Stimulated activated CD8-positive, alpha-beta memory T cell treated with anti-CD3 and anti-CD28 coated beads, Interleukin-4, amount 100 ng/mL, for 48 hours (primary cell): Measurements from ENCODE around the gene NPTN.

ENCODE experiments used
- DNase-seq: peaks from one replicate; pipeline ENCODE4 v3.0.0-alpha.2; 2020

The NPTN gene

DNA sequence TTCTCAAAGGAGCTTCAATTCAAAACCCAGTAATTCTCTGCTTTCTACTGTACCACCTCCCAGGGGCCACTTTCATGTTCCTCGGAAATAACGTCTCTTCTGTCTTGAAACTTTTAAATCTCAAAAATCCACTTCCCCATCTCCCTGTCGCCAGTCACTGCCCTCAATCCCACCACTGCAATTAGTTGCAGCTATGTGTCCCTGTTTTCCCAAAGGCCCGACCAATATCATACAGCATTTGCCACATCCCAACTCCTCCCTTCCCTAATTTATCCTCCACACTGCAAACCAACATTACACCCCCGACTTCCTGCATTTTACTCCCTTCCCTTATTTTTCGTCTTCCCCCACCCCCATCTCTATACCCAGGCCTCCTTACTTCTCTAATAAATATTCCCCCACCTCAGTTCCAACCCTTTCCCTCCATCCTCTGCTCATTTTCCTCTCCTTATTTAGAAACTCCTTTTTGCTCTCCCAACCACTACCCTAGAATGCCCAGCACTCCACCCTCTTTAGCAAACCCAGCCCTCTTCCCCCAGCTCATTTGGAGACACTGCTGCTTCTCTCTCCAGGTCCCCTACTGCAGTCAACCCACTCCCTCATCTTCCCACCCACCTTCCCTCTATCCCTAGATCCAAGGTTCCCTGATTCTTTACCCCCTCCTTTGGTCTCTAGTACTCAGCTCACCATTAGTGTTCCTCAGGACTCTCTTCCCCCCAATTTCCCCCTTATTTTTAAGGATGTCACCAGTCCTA, 1.1 kb downstream of the NPTN start:
- DNase-seq, result no peak

- DNase-seq, result no peak
Observed at GRCh38 chr15:73630921-73631362, 2.2 kb downstream of the NPTN start.

GRCh38 chr15:73629798-73630429, 3.3 kb downstream of the NPTN start:
- no peak for DNase-seq

GRCh38 chr15:73628976-73629797, 4.0 kb downstream of the NPTN start:
- no peak for DNase-seq

GRCh38 chr15:73628102-73628501, 5.1 kb downstream of the NPTN start:
- DNase-seq, result no peak

DNA sequence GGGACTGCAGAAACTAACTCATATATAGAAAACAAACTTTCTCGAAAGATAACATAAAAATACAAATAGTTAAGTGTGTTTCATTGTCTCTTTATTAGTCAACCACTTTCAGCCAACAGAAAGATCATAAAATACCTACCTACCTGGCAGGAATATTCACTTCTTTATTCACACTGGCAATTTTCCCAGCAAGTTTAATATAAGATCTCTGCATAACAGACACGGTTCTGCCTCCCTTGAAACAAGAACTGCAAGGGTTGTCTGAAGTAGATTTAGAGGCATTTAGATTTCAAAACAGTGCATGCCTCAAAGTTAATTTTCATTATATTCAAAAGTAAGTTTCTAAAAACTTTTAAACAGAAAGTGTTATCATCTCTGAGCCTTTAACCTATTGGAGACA, 7.1 kb downstream of the NPTN start:
- DNase-seq, result no peak

GRCh38 chr15:73624530-73624929, 8.7 kb downstream of the NPTN start:
- no peak for DNase-seq

GRCh38 chr15:73621286-73621826, 11.8 kb downstream of the NPTN start:
- no peak for DNase-seq

GRCh38 chr15:73620078-73620477, 13.1 kb downstream of the NPTN start:
- no peak for DNase-seq

- DNase-seq, result no peak
Observed at GRCh38 chr15:73617913-73618312, 15.3 kb downstream of the NPTN start.

DNA sequence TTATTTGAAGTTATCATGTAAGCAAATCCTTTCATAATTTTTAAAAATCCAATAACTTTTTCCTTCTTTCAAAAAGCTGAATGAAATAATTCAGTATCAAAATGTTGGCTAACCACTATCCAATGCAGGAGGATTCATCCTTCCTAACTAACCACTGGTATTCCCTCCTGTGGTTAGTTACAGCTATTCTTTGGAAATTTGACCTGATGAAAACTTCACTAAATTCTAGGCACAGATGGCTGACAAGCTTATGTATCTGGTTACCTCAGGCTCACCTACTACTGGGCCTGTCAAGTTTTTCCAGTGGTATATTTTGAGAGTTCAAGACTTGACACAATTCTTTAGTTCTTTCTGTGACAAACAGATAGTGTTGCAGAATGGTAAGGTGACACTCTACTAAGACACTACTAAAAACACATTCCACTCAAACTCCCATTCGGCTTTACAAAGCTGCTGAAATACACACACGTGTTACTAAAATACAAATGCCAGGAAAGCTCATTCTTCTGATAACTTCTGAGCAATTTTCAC, 15.8 kb downstream of the NPTN start:
- DNase-seq, result no peak

DNA sequence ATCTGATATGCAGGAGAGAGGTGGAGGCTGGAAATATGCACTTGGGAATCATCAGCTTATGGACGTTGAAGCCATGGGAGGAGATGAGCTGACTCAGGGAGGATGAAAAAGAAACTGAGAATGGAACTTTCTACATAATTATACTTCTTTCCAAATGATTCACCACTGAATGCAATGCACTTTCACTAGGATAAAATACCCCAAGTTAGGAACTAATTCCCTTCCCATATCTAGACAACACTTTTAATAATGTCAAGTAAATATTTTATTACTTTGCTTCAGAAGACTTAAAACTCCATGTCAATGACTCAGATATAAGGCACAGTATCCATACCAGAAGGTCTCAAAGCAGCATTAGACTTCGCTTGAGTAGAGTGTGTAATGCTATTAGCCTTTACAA, 24.2 kb downstream of the NPTN start:
- no peak for DNase-seq

- DNase-seq, result no peak
Observed at GRCh38 chr15:73608475-73608874, 24.7 kb downstream of the NPTN start.

GRCh38 chr15:73607843-73608242, 25.3 kb downstream of the NPTN start:
- DNase-seq, result no peak

DNA sequence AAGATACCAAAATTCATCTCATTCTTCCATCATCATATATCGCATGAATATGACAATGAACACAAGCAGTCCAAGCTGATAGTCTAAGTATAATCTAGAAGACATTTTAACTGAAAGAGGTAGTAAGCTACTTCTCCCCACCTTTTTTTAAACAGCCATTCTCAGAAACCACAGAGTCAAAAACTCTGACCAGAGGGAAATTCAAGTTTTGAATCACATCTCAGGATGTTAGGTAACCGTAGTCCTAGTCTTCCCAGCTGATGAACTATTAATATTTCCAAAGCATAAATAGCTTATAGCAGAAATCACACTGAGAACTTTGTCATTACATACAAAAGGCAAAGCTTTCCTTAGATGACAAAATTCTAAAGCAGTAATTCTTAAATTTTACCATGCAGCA, 25.8 kb downstream of the NPTN start:
- DNase-seq, result no peak

DNA sequence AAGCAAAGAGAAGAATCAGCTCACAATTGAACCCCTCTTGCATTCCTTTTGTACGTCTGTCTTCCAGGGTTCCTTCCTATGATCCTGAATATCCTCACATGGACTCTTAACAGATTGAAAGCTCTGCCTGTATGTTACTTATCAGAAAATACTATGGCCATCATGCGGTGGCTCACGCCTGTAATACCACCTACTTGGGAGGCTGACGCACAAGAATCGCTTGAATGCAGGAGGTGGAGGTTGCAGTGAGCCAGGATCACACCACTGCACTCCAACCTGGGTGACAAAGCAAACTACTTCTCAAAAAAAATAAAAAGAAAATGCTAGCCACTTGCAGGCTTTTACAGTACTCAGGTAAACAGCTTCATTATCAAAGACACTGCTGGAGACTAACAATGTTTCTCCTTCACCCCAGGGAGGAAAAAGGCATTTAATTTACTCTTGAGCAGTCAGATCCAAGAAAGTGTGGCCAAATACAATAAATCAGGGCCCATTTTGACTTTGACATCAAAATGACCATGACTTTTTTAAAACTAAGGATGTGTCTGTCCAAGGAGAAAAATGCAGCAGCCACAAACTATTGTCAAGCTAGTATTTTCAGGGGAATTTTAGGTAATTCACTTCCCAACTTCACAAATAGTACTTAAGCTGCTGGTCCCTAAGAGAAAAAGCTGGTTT, 27.3 kb downstream of the NPTN start:
- DNase-seq, result no peak

GRCh38 chr15:73604477-73604876, 28.7 kb downstream of the NPTN start:
- DNase-seq, result no peak

DNA sequence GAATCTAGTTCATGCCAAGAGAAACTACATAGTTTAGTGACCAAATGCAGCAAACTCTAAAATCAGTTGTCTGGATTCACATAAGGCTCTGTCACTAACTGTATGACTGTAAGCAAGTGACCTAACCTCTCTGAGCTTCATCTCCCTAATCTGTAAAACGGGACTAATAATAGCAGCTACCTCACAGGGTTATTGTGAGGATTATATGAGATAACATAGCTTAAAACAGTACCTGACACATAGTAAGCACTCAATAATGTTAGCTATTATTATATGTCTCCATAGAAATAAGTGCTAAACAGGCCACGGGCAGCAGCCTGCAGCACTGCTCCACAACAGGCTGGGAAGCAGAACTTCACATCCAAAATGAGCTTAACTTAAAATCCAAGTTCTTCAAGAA, 30.2 kb downstream of the NPTN start:
- no peak for DNase-seq

DNA sequence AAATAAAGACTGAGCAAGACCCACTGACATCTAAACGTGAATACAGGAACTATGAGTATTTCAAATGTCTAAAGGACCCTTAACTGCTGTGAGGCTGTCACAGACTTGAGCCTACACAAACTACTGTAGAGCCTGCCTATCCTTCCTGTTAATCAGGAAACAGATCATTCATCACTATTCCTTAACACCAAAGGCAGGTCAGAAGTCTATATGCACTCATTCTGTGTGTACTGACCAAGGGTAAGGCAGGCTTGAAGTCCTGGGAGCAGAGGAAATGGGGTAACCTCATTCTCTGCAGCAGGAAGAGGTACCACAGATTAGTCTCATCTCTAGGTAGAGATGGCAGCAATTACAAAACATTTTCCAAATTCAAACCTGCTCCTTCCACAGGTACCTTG, 30.7 kb downstream of the NPTN start:
- no peak for DNase-seq

DNA sequence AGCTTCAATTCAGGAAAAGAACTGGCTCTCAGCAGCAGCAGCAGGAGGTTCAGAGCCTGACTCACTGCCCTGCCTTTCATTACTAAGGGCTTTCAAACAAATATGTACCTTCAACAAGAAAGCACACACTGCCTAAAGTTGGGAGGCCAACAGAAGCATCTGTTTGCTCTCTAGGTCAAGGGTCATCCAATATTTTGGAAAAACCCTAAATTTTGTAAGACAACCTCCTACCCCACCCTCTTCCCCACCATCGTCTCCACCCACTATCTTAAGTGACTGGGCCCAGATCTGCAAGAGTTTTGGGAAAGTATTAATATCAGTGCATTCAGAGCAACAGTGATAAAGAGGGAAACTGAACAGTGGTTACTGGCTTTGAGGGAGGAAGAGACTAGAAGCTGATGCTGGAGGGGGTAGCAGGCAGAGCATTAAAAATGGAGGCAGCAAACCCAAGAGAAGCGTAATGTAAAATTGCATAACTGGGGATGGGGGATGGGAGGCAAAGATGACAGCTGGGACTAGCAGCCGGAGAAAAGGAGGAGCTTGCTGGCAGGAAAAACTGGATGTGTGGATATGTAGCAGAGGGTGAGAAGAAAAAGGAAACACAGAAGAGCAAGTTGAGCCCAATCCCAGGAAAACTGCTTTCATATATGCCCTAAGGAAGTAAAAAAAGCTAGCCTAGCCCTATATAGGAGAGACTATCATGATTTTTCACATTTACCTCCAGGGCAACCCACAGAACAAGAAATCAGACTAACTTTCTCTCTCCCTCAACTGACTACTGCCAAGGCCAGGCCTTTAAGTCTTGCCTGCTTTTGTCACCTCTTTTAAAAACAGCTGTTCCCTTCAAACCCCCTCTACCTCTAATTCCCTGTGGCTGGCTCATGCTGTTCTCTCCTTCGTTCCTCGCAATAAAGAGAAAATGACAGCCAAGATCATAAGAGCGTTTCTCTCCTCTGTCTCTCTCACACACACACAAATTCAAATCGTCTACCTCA, 31.4 kb downstream of the NPTN start:
- DNase-seq, result no peak
